Fibroblast of skin of right biceps (primary cell): ENCODE measurements around the gene NPR3.

Experiments
- DNase-seq: peaks from one replicate; pipeline ENCODE4 v3.0.0-alpha.2; 2013

Gene NPR3

GRCh38 chr5:32769711-32770110 is 58.6 kb downstream of the NPR3 start:
- no peak for DNase-seq

- no peak for DNase-seq
Observed at GRCh38 chr5:32770444-32770843, 59.3 kb downstream of the NPR3 start.

- no peak for DNase-seq
Observed at GRCh38 chr5:32771037-32771436, 59.9 kb downstream of the NPR3 start.

- DNase-seq, result no peak
Observed at GRCh38 chr5:32773944-32774343, 62.8 kb downstream of the NPR3 start.

GRCh38 chr5:32776200-32776599 is 65.1 kb downstream of the NPR3 start:
- no peak for DNase-seq

- no peak for DNase-seq
Observed at GRCh38 chr5:32777222-32777621, 66.1 kb downstream of the NPR3 start.

- DNase-seq, result no peak
Observed at GRCh38 chr5:32777733-32778132, 66.6 kb downstream of the NPR3 start.

GRCh38 chr5:32778403-32778802 is 67.3 kb downstream of the NPR3 start:
- DNase-seq, result no peak

GRCh38 chr5:32779754-32780415 is 68.8 kb downstream of the NPR3 start:
- DNase-seq, result no peak

- peak; percentile 25 for DNase-seq
Observed at GRCh38 chr5:32780508-32780919, 69.4 kb downstream of the NPR3 start.

- DNase-seq, result no peak
Observed at GRCh38 chr5:32783661-32784060, 72.5 kb downstream of the NPR3 start.

- DNase-seq, result peak; percentile 33
Observed at GRCh38 chr5:32785611-32786254, 74.6 kb downstream of the NPR3 start.

GRCh38 chr5:32786311-32786710 is 75.2 kb downstream of the NPR3 start:
- DNase-seq, result no peak

GRCh38 chr5:32790411-32790951 is 79.4 kb downstream of the NPR3 start:
- peak; percentile 90 for DNase-seq

- peak; percentile 64 for DNase-seq
Observed at GRCh38 chr5:32791536-32792243, 80.6 kb downstream of the NPR3 start.

- DNase-seq, result peak; percentile 49
Observed at GRCh38 chr5:32794086-32794485, 83.0 kb downstream of the NPR3 start.

- no peak for DNase-seq
Observed at GRCh38 chr5:32802764-32803163, 91.6 kb downstream of the NPR3 start.

- DNase-seq, result no peak
Observed at GRCh38 chr5:32803656-32804055, 92.5 kb downstream of the NPR3 start.

- peak; percentile 23 for DNase-seq
Observed at GRCh38 chr5:32805462-32805861, 94.3 kb downstream of the NPR3 start.

- peak; percentile 91 for DNase-seq
Observed at GRCh38 chr5:32805971-32806638, 95.0 kb downstream of the NPR3 start.

- DNase-seq, result no peak
Observed at GRCh38 chr5:32808783-32809182, 97.7 kb downstream of the NPR3 start.

GRCh38 chr5:32810804-32811203 is 99.7 kb downstream of the NPR3 start:
- DNase-seq, result peak; percentile 99

GRCh38 chr5:32812399-32812798 is 101.3 kb downstream of the NPR3 start:
- DNase-seq, result no peak
